GM08714 (cell line): ENCODE results near the gene DGKI.

Experiments
- H3K4me3 ChIP-seq: fragments of 200-500 bp; sonication (Bioruptor generic); 2 replicates; pipeline ENCODE4 v1.5.1; 2014; ENCODE audit warnings: mild to moderate bottlenecking, low read length, inconsistent platforms
- ZNF274 ChIP-seq: IDR thresholded peaks from 2 replicates; pipeline ENCODE4 v1.6.1; 2012; ENCODE audit warnings: mild to moderate bottlenecking, low read depth, low read length

Gene DGKI

GRCh38 chr7:137655804-137656203 is 191.0 kb downstream of the DGKI start:
- no peak overlapping the region for H3K4me3 ChIP-seq
- no peak for TF ChIP-seq ZNF274

DNA sequence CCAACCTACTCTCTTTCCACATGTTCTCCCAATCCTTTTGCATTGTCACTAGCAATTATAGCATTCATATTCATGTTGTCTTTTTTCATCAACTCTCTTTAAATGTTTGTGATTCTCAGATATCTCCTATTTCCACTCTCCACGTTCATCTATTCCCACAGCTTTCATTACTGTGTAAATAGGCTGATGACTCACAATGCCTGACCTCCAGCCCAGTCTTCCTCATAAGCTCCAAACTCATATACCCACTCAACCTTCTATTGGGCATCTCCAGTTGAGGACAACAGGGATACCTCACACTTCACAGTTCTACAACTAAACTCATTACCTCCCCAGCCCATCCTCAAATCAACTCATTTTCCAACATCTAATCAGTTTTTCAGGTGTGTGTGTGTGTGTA is 194.1 kb downstream of the DGKI start:
- H3K4me3 ChIP-seq, result no peak overlapping the region
- TF ChIP-seq ZNF274, result no peak

GRCh38 chr7:137647905-137648565 is 198.7 kb downstream of the DGKI start:
- no peak overlapping the region for H3K4me3 ChIP-seq
- no peak for TF ChIP-seq ZNF274

GRCh38 chr7:137642472-137642871 is 204.3 kb downstream of the DGKI start:
- no peak overlapping the region for H3K4me3 ChIP-seq
- TF ChIP-seq ZNF274, result no peak

- no peak overlapping the region for H3K4me3 ChIP-seq
- no peak for TF ChIP-seq ZNF274
Observed at GRCh38 chr7:137642031-137642430, 204.7 kb downstream of the DGKI start.

DNA sequence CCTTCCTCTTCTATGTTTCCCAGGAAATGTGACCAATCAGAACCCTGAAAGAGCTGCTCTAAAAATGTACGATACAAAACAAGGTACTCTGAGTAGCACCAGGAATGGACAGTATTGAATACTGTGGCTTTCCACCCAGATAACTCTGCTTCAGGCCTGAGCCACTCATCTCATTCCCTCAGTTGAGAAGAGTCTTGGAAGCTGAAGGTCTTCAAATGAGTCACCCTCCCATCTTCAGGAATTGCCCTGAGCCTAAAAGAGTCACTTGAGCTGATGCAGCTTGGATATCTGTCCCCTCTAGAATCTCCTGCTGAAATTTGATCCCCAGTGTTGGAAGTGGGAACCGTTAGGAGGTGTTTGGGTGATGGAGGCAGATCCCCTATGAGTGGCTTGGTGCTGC is 210.4 kb downstream of the DGKI start:
- no peak overlapping the region for H3K4me3 ChIP-seq
- no peak for TF ChIP-seq ZNF274

- TF ChIP-seq ZNF274, result no peak
- H3K4me3 ChIP-seq, result no peak overlapping the region
Observed at GRCh38 chr7:137635874-137636273, 210.9 kb downstream of the DGKI start.

GRCh38 chr7:137635132-137635531 is 211.6 kb downstream of the DGKI start:
- TF ChIP-seq ZNF274, result no peak
- no peak overlapping the region for H3K4me3 ChIP-seq

GRCh38 chr7:137634356-137634755 is 212.4 kb downstream of the DGKI start:
- H3K4me3 ChIP-seq, result no peak overlapping the region
- no peak for TF ChIP-seq ZNF274

GRCh38 chr7:137633133-137633532 is 213.6 kb downstream of the DGKI start:
- H3K4me3 ChIP-seq, result no peak overlapping the region
- TF ChIP-seq ZNF274, result no peak

DNA sequence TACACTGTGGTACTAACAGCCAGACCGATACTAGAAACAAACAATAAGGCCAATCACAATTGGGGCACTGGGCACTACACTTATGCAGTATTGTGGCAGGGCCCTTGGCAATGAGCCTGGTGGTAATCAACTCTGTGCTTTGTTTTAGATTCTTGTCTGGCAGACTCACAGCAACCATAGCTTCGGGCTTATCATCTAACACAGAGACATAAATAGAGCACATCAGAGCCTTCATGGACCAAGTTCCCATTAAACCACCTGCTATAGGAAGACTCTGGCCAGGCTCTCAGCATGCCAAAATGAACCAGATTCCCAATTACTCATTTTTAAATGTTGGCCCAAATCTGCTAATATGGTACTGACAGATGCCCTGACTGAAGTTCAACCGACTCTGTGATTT is 218.6 kb downstream of the DGKI start:
- no peak for TF ChIP-seq ZNF274
- H3K4me3 ChIP-seq, result no peak overlapping the region

DNA sequence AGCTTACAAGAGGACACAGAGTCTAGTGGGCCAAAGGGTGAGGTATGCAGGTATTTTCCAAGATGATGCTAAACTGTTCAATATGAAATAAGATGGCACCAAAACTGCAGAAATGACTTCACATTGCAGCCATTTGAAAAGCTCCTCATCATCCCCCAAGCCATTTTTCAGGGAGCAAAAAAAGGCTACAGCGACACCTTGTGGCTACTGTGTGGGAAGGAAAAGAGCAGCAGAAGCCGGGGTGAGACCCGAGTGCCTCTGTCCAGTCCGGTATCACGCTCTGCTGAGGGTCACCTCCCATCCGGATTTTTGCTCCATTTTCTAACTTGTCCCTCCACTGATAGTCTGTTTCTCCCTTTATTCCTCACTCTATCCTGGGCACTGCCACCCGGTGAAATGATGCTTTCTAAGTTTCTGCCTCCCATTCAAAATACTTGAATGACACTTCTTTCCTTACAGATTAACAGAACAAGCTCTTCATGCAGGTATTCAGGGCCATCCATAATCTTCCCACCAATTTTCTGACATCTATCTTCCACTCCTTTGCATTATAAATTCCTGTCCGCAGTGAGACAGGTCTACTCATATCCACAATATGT is 220.2 kb downstream of the DGKI start:
- H3K4me3 ChIP-seq, result no peak overlapping the region
- TF ChIP-seq ZNF274, result no peak

DNA sequence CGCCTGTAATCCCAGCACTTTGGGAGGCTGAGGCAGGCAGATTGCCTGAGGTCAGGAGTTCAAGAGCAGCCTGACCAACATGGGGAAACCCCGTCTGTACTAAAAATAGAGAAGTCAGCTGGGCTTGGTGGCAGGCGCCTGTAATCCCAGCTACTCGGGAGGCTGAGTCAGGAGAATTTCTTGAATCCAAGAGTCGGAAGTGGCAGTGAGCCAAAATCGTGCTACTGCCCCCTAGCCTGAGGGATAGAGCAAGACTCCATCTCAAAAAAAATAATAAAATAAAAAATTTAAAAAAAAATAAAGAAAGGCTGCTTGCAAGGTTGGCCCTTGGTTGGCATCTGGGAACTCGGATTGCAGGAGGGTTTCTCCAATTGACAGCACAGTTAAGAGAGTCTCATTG is 221.6 kb downstream of the DGKI start:
- TF ChIP-seq ZNF274, result no peak
- no peak overlapping the region for H3K4me3 ChIP-seq

GRCh38 chr7:137619181-137619580 is 227.6 kb downstream of the DGKI start:
- no peak overlapping the region for H3K4me3 ChIP-seq
- TF ChIP-seq ZNF274, result no peak

GRCh38 chr7:137618748-137619147 is 228.0 kb downstream of the DGKI start:
- no peak overlapping the region for H3K4me3 ChIP-seq
- TF ChIP-seq ZNF274, result no peak

DNA sequence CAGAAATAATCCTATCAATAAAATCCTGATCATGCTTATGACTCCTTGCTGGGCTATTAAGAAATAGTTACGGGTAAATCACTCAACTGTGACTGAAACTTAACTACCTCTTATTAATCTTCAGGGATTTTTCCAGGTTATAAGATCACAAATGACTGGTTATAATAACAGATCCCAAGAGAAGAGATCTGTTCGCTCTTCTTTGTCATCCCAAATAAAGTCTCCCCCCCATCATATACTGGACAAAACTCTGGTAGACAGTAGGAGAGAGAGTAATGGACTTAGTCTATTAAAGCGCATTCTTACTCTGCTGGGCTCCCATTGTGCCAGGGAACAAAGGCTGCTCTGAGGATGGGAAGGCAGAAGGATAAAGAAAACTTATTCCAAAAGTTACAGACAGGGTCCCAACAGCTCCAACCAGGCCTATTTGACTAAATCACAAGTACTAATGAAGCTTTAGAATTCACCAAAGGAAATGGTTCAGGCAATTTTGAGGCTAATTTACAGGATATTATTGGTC is 233.7 kb downstream of the DGKI start:
- no peak overlapping the region for H3K4me3 ChIP-seq
- no peak for TF ChIP-seq ZNF274

- TF ChIP-seq ZNF274, result no peak
- no peak overlapping the region for H3K4me3 ChIP-seq
Observed at GRCh38 chr7:137611606-137612005, 235.2 kb downstream of the DGKI start.
